Muscle of arm (tissue), 12 donors: ENCODE results near the gene C6orf132. TPM values are rescaled to one million over a fixed set of nuclear protein-coding genes. Genes with fewer than 3 reads are reported as not detected.
"Not testable (repeated sequence)": the region's sequence is repeated elsewhere in the genome, so short reads cannot be mapped to it uniquely, and the experiment has no call there.

ENCODE experiments used
- DNase-seq: peaks from one replicate; pipeline ENCODE4 v3.0.0-alpha.2; 2013
- polyA plus RNA-seq, 12 donors: library from polyadenylated mRNA; unstranded; fragments of 120-200 nt; gene quantifications; one replicate each; pipeline ENCODE4 v1.2.1, GENCODE V29; 2013; ENCODE audit not compliant: insufficient read length in 12 of 12

C6orf132 gene
- polyA plus RNA-seq, 12 donors, result 0.17 to 11.3 (median 0.53) TPM; not detected in 1

- DNase-seq, result no peak
Observed at GRCh38 chr6:42159431-42160024, 17.1 kb upstream of the C6orf132 start.

- no peak for DNase-seq
Observed at GRCh38 chr6:42158631-42159030, 16.2 kb upstream of the C6orf132 start.

GRCh38 chr6:42158011-42158410, 15.6 kb upstream of the C6orf132 start:
- DNase-seq, result no peak

GRCh38 chr6:42156638-42157037, 14.2 kb upstream of the C6orf132 start:
- DNase-seq, result no peak

GRCh38 chr6:42155293-42155692, 12.9 kb upstream of the C6orf132 start:
- DNase-seq, result no peak

- no peak for DNase-seq
Observed at GRCh38 chr6:42154461-42155209, 12.2 kb upstream of the C6orf132 start.

- no peak for DNase-seq
Observed at GRCh38 chr6:42153921-42154320, 11.5 kb upstream of the C6orf132 start.

GRCh38 chr6:42152528-42153213, 10.3 kb upstream of the C6orf132 start:
- not testable (repeated sequence) for DNase-seq

GRCh38 chr6:42152024-42152423, 9.6 kb upstream of the C6orf132 start:
- no peak for DNase-seq

GRCh38 chr6:42150254-42150653, 7.8 kb upstream of the C6orf132 start:
- no peak for DNase-seq

- no peak for DNase-seq
Observed at GRCh38 chr6:42148058-42148457, 5.6 kb upstream of the C6orf132 start.

GRCh38 chr6:42147138-42147562, 4.7 kb upstream of the C6orf132 start:
- no peak for DNase-seq

- no peak for DNase-seq
Observed at GRCh38 chr6:42141603-42142117, 760 bp downstream of the C6orf132 start.

GRCh38 chr6:42140756-42141602, 1.4 kb downstream of the C6orf132 start:
- no peak for DNase-seq

- DNase-seq, result no peak
Observed at GRCh38 chr6:42140032-42140431, 2.4 kb downstream of the C6orf132 start.

- DNase-seq, result no peak
Observed at GRCh38 chr6:42138630-42139619, 3.5 kb downstream of the C6orf132 start.

- DNase-seq, result no peak
Observed at GRCh38 chr6:42138190-42138589, 4.2 kb downstream of the C6orf132 start.

- DNase-seq, result no peak
Observed at GRCh38 chr6:42137194-42137753, 5.1 kb downstream of the C6orf132 start.

- DNase-seq, result no peak
Observed at GRCh38 chr6:42136508-42137193, 5.8 kb downstream of the C6orf132 start.
